ENCODE measurements around the gene PBXIP1. TPM values are rescaled to one million over a fixed set of nuclear protein-coding genes. Genes with fewer than 3 reads are reported as not detected.
A peak's percentile ranks its signal among the peaks of the same experiment; 100 is the strongest.
"Not testable (repeated sequence)": the region's sequence is repeated elsewhere in the genome, so short reads cannot be mapped to it uniquely, and the experiment has no call there.

The PBXIP1 gene
- total RNA-seq, 1 donor, result 125 TPM

DNA sequence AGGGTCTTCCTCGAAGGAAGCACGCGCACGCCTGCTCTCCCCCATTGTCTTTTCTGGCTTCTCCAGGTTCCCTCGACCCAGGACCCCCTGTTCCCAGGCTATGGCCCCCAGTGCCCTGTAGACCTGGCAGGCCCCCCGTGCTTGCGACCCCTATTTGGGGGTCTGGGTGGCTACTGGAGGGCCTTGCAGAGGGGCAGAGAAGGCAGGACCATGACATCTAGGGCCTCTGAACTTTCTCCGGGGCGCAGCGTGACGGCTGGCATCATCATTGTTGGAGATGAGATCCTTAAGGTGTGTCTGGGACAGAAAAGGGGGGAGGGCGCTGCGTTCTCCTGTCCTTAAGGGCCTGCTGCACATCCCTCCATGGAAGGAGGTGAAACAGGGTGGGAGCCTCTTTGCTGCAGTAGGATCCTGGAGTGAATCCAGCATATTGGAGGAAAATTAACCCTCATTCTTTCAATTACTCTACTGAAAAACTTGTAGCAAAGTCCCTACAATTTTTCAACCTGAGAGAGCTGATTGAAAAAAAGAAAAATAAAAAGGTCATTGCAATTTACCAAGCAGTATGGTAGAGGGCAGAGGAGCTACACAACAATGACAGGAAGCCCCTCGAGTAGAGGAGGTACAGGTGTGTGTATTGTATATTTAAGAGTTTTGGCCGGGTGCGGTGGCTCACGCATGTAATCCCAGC is 28.0 kb upstream of the PBXIP1 start:
- H3K4me1 ChIP-seq (ENCODE audit: insufficient read depth, low read length), result peaks cover 29% of the 10 kb centered on the region

DNA sequence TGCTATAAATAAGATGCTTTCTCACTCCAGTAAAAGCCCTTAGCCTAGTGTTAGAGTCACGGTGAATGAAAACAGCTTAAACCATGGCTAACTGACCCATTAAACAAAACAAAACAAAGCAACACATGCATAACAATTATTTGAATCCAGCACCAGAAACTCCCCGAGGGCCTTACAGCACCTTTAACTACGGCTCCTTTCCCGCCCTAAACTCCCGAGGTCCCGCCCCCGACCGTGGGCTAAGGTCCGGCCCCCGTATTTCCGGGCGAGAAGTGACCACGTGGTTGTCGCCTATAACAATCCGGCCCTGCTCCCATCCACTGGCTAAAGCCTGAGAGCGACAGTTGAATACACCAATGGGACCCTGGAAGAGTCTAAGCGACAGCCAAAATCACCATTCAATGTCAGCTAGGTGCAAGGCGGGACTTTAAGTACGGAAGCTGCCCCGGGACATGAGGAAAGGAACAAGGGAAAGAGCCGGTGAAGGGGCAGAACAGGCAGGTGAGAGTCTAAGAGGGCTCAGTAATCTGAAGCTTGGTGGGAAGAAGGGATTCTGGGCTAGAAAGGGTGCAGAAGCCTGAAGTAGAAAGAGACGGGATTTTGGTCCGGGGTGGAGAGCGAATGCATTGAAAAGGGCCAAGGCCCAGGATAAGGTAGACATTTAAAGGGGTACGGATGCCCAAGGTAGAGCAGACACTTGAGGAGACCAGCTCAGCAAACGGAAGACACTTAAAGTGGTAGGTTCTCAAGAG is 27.2 kb upstream of the PBXIP1 start, which contains the start of gene FLAD1:
TSS of gene FLAD1 (plus strand) at position 448 of the 752 bp plus-strand sequence. CDS start 351 bp downstream, outside the sequence.
- Histone ChIP-seq H3K4me3 (ENCODE audit: low read length) (peak within 1 kb of the TSS; percentile 60), H3K27me3 (ENCODE audit: insufficient read depth, low read length) (no peaks in the 10 kb centered on the region), H3K9me3 (ENCODE audit: low read depth, low read length) (no peaks in the 10 kb centered on the region), H3K4me1 (ENCODE audit: insufficient read depth, low read length) (peaks cover 29% of the 10 kb centered on the region)

More for the DNA sequence above, 28.0 kb upstream of the PBXIP1 start:
- Histone ChIP-seq H3K4me3 (ENCODE audit: low read length) (peak overlapping the region; percentile 60), H3K27me3 (ENCODE audit: insufficient read depth, low read length) (no peaks in the 10 kb centered on the region), H3K9me3 (ENCODE audit: low read depth, low read length) (no peaks in the 10 kb centered on the region)

DNA sequence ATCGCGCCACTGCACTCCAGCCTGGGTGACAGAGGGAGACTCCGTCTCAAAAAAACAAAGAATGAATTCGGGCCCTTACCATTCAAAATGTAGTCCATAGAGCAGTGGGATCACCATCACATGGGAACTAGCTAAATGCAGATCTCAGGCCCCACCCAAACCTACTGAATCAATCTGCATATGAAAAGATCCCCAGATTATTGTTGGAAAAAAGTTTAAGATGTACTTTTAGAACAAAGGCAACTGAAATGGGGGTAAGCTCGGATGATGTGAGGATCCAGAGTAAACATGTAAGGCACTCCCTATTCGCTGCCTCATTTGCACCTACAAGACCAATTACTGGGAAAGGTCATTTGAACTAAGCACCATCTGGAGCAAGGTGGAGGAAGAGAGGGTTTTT is 26.4 kb upstream of the PBXIP1 start:
- H3K4me1 ChIP-seq (ENCODE audit: insufficient read depth, low read length), result peaks cover 25% of the 10 kb centered on the region
- H3K27me3 ChIP-seq (ENCODE audit: insufficient read depth, low read length), result no peaks in the 10 kb centered on the region
- H3K9me3 ChIP-seq (ENCODE audit: low read depth, low read length), result no peaks in the 10 kb centered on the region
- H3K4me3 ChIP-seq (ENCODE audit: low read length), result peak overlapping the region; percentile 60

DNA sequence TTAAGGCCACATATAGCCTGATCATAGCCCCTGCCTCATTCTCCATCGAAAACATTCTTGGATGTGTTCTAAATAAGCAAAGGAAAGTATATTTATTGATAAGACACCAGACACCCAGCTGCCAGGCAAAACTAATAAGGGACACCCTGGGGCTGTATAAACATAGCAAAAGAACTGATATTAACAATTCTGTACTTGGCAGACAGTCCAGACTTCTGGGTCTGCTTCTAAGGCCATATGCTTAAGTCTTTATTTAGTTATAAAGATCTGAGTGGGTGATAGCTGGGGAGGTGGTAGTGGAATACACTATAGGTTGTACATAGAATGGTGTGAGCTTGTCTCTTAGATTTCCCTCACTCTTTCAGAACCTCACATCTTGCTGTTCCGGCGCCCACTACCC is 22.5 kb upstream of the PBXIP1 start:
- peaks cover 25% of the 10 kb centered on the region for H3K4me1 ChIP-seq (ENCODE audit: insufficient read depth, low read length)
- no peak overlapping the region for H3K4me3 ChIP-seq (ENCODE audit: low read length)
- H3K27me3 ChIP-seq (ENCODE audit: insufficient read depth, low read length), result no peaks in the 10 kb centered on the region
- no peaks in the 10 kb centered on the region for H3K9me3 ChIP-seq (ENCODE audit: low read depth, low read length)

DNA sequence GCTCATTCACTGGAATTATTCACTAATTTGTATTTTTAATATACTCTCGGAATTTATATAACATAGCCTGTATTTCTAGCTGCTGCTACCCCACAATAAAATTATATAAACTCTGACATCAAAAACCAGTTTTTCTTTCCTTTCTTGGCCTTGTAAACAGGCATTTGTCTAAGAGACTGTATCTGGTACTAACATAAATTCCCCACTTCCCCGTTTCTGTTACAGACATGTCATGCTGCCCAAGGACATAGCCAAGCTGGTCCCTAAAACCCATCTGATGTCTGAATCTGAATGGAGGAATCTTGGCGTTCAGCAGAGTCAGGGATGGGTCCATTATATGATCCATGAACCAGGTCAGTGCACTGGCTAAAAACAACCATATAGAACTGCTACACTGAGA is 21.9 kb upstream of the PBXIP1 start:
- H3K4me3 ChIP-seq (ENCODE audit: low read length); H3K27me3 ChIP-seq (ENCODE audit: insufficient read depth, low read length); H3K9me3 ChIP-seq (ENCODE audit: low read depth, low read length): not testable (repeated sequence)
- H3K4me1 ChIP-seq (ENCODE audit: insufficient read depth, low read length), result peaks cover 30% of the 10 kb centered on the region

DNA sequence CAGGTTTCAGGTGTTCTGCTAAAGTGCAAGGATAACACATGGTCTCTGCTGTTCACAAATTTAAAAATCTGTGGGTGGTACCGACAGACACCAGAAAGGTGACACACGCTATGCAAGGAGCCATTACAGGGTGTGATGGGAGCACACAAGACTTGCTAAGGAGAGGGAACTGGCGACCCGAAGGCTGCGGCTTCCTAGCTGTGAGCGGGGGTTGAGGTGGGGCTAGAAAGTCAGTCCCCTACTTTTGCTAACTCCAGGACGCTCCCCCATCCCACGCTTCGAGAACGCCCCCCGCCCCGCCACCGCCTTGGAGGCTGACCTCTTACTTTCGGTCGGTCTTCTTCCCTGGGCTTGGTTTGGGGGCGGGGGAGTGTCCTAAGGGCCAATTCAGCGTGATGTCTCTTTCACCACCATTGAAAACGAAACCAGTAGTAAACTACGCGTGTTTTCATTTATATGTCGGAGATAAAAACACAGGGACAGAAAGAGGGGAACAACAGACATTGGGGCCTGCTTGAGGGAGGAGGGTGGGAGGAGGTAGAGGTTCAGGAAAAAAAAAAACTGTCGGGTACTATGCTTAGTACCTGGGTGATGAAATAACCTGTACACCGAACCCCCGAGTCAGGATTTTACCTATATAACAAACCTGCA is 19.6 kb upstream of the PBXIP1 start:
- H3K9me3 ChIP-seq (ENCODE audit: low read depth, low read length), result no peaks in the 10 kb centered on the region
- H3K27me3 ChIP-seq (ENCODE audit: insufficient read depth, low read length), result no peaks in the 10 kb centered on the region
- H3K4me1 ChIP-seq (ENCODE audit: insufficient read depth, low read length), result peaks cover 47% of the 10 kb centered on the region
- H3K4me3 ChIP-seq (ENCODE audit: low read length), result peak overlapping the region; percentile 81

DNA sequence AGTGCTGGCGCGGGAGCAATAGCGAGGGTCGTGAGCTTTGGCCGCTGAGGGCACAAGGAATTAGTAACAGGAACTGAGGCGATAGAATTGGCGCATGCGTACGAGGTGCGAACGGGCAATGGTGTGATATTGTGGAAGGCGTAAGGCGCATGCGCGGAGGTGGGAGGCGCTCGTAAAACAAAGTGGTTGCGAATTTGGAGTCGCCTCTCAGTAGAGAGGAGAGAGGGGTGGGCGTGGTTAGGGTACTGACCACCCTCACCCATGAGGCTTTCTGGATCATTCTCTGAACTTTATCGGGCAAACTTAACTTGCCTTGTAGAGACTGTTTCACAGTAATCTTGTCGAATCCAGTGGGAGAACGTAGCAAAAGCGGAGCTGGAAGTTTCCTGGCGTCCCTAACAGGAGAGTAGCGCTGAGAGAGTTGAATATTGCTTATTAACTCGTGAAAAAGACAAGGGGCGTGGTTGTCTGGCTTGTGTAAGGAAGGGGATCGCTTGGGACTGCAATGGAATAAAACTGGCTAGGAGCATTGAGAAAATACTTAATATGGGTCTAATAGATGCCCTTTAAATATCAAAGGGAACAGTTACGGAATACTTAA is 19.0 kb upstream of the PBXIP1 start:
- Histone ChIP-seq H3K9me3 (ENCODE audit: low read depth, low read length) (no peaks in the 10 kb centered on the region), H3K4me1 (ENCODE audit: insufficient read depth, low read length) (peaks cover 53% of the 10 kb centered on the region), H3K4me3 (ENCODE audit: low read length) (peak overlapping the region; percentile 81), H3K27me3 (ENCODE audit: insufficient read depth, low read length) (no peaks in the 10 kb centered on the region)

DNA sequence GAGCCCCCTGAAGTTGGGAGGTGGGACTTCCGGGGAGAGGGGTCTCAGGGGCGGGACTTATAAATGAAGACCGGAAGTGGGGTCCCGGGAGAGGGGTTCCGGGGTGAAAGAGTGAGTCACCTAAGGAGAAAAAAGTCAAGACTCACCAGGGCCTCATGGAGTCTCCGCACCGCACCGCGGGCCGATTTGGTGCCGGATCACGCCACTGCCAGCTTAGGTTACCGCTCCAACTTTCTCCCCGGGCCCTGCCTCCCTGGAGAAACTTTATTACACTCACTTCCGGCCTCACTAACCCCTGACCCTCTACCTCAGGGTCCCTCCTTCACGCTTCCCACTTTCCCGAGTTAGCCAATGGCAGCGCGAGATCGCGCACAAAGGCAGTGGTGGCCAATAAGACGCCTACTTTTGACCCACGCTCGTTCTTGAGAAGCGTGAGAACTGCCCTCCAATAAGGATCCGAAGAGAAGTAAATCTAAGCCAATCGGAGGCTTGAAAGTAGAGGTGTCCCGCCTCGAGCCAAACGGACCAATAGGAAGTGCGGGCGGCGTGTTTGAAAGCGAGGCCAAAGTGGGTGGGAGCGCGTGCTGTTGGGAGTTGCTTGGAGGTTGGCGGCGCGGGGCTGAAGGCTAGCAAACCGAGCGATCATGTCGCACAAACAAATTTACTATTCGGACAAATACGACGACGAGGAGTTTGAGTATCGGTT is 18.4 kb upstream of the PBXIP1 start, which contains the start of gene CKS1B:
TSS of gene CKS1B (plus strand) at position 580 of the 706 bp plus-strand sequence. CDS start at position 645, 65 bp downstream.
- H3K4me1 ChIP-seq (ENCODE audit: insufficient read depth, low read length), result peaks cover 55% of the 10 kb centered on the region
- H3K9me3 ChIP-seq (ENCODE audit: low read depth, low read length), result no peaks in the 10 kb centered on the region
- H3K4me3 ChIP-seq (ENCODE audit: low read length), result peak within 1 kb of the TSS; percentile 81
- H3K27me3 ChIP-seq (ENCODE audit: insufficient read depth, low read length), result no peaks in the 10 kb centered on the region

DNA sequence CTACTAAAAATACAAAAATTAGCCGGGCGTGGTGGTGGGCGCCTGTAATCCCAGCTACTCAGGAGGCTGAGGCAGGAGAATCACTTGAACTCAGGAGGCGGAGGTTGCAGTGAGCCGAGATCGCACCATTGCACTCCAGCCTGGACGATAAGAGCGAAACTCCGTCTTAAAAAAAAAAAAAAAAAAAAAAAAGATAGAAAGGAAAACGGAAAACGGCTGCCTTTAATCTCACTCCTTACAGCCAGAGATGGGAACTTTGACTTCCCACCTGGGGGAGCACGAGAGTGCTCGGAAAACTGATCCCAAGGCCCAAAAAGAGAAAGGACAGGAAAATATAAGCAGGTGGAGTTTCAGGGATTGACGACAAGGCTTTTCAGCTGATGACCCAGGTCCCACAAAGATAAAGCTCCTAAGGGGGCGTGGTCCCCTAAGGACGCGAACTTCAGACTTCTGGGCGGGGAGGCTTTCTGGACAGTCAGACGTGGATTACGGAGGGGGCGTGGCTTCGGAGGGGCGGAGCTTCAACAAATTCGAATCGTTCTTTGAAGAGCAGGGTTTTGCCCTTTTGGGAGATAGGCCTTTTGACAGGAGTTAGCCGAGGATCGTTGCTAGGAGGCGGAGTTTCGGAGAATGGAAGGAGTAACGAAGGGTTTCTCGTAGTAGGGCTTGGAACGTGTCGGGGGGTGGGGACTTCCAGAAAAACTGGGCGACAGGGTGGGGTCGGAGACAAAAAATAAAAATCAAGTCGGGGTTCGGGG is 17.6 kb upstream of the PBXIP1 start:
- no peaks in the 10 kb centered on the region for H3K27me3 ChIP-seq (ENCODE audit: insufficient read depth, low read length)
- H3K4me1 ChIP-seq (ENCODE audit: insufficient read depth, low read length), result peaks cover 55% of the 10 kb centered on the region
- H3K9me3 ChIP-seq (ENCODE audit: low read depth, low read length), result no peaks in the 10 kb centered on the region
- H3K4me3 ChIP-seq (ENCODE audit: low read length), result peak overlapping the region; percentile 81

DNA sequence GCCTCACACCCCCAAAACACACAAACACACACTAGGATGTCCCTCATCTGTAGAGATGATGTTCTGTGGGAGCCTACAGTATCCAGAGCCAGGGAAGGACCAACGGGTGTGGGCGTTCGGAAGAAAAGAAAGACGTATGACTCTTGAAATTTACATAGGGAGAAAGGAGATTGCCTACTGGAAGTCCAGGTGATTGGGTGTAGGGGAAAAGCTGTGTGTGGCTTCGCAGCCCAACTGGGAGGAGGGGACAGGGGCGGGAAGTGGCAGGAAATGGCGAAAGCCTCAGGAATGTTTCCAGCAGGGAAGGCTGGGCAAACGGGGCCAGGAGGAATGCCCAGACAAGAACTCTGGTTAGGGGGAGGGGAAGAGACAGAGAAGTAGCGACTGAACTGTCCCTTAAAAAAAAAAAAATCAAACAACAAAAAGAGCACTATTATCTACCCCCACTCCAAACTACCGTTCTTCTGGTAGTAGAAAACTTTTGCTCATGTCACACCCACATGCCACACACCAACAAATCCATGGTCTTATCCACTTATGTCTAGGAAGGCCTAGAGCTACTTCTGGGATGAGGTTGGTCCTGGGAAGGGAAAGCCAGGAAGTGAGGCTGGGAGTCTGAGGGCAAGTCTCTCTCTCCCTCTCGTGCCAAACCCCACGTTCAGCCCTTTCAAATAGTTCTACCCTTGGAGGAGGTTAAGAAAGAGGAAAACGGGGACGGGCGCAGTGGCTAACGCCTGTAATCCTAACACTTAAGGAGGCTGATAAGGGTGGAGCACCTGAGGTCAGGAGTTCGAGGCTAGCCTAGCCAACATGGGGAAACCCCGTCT is 16.8 kb upstream of the PBXIP1 start:
- H3K9me3 ChIP-seq (ENCODE audit: low read depth, low read length), result no peaks in the 10 kb centered on the region
- H3K4me3 ChIP-seq (ENCODE audit: low read length), result no peak overlapping the region
- H3K27me3 ChIP-seq (ENCODE audit: insufficient read depth, low read length), result no peaks in the 10 kb centered on the region
- peaks cover 55% of the 10 kb centered on the region for H3K4me1 ChIP-seq (ENCODE audit: insufficient read depth, low read length)

DNA sequence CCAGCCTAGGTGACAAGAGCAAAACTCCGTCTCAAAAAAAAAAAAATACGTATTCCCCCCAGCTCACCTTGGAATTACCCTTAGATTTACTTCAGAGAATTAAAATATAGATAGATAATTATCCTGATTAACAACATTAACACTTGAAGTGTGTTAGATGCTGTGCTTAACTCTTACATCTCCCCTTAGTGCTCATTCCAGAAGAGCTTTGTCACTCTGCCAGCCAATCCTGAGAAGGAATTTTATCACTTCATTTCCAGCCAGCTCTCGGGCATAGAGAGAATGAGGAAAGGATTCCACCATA is 16.3 kb upstream of the PBXIP1 start:
- no peak overlapping the region for H3K4me3 ChIP-seq (ENCODE audit: low read length)
- peaks cover 54% of the 10 kb centered on the region for H3K4me1 ChIP-seq (ENCODE audit: insufficient read depth, low read length)
- no peaks in the 10 kb centered on the region for H3K27me3 ChIP-seq (ENCODE audit: insufficient read depth, low read length)
- no peaks in the 10 kb centered on the region for H3K9me3 ChIP-seq (ENCODE audit: low read depth, low read length)

DNA sequence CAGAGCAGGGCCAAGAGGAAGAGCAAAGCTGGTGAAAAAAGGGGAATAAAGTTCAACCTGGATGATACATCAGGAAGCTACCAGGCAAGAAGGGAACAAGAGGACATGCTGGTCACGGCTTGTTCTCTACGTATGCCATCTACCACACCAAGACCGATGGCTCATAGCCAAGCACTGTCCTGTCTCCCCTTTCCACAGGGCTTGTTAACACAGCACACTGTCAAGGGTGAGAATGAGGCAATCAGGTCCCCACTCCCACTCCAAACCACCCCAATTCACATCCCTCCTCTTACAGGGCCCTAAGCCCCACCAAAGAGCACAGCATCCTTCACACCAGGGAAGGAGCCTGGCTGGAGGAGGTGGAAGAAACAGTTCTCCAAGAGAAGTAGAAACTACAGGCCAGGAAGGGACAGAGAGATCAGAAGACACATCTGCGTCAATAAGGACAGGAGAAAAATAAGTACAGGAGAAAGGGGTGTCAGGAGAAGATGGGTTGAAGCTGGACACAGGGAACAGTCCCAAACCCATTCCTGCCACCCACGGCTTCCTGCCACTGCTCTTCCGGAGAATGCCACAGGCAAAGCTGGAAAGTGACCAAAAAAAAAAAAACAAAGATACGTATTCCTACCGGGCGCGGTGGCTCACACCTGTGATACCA is 15.6 kb upstream of the PBXIP1 start:
- Histone ChIP-seq H3K9me3 (ENCODE audit: low read depth, low read length) (no peaks in the 10 kb centered on the region), H3K4me1 (ENCODE audit: insufficient read depth, low read length) (peaks cover 48% of the 10 kb centered on the region), H3K4me3 (ENCODE audit: low read length) (no peak overlapping the region), H3K27me3 (ENCODE audit: insufficient read depth, low read length) (no peaks in the 10 kb centered on the region)

All from mononuclear cell (primary cell).